GM12878 (cell line): ENCODE results near the gene GPR68. TPM values are rescaled to one million over a fixed set of nuclear protein-coding genes. Genes with fewer than 3 reads are reported as not detected.

ENCODE experiments used
- ATAC-seq: fragments of 200-7000 bp; cut with Tn5 transposase; 3 replicates; pipeline ENCODE4 v1.9.1; 2020; ENCODE audit warnings: mild to moderate bottlenecking, moderate library complexity
- BruUV-seq: library from RNA; stranded (reverse); fragments of 400-500 nt; replicated peaks from 2 replicates; lab custom pipeline; 2021; lab: Mats Ljungman, UMichigan
- CTCF ChIA-PET: fragments of 300-600 bp; sonication (Branson Sonifier 250); formaldehyde crosslinking; extraction: SDS; loops from one replicate; lab custom pipeline; 2021; ENCODE audit warnings: inconsistent platforms; lab: Yijun Ruan, JAX
- POLR2A ChIA-PET: fragments of 350-600 bp; formaldehyde crosslinking; extraction: SDS; loops from one replicate; lab custom pipeline; 2021; ENCODE audit warnings: inconsistent platforms; lab: Charles Lee
- RAD21 ChIA-PET: fragments of 300-600 bp; sonication (Branson Sonifier 250); formaldehyde crosslinking; loops from one replicate; lab custom pipeline; 2023; ENCODE audit warnings: antibody characterized with exemption; ENCODE audit not compliant: unreplicated experiment; lab: Charles Lee
- SMC1A ChIA-PET: fragments of 300-600 bp; sonication (Branson Sonifier 250); formaldehyde crosslinking; loops from one replicate; lab custom pipeline; 2023; ENCODE audit not compliant: unreplicated experiment, uncharacterized antibody; lab: Charles Lee
- DNase-seq: peaks from one replicate; pipeline ENCODE4 v3.0.0-alpha.2; 2011; ENCODE audit warnings: low read depth, low spot score
- FAIRE-seq: peaks from 3 replicates; lab custom pipeline; 2011; peaks lifted over from hg19 to GRCh38; lab: Jason Lieb, UNC
- H2AFZ ChIP-seq: 2 replicates; pipeline ENCODE4 v1.6.0; 2011; ENCODE audit warnings: low read depth, low read length, control low read depth; ENCODE audit not compliant: control insufficient read depth
- H3K27ac ChIP-seq: 2 replicates; pipeline ENCODE4 v1.5.1; 2011; ENCODE audit warnings: control low read depth; ENCODE audit not compliant: control insufficient read depth, insufficient read depth
- H3K27me3 ChIP-seq, 2 experiments: replicated peaks in 1 of 2; 2 replicates each; pipeline versions ENCODE4 v1.6.0 to v1.6.1; 2011; ENCODE audit warnings: low read length in 1 of 2; ENCODE audit not compliant: control insufficient read depth in 2 of 2, insufficient read depth in 2 of 2
- H3K36me3 ChIP-seq, 2 experiments: 2 replicates each; pipeline ENCODE4 v1.5.1; 2011; ENCODE audit warnings: low read length in 1 of 2; ENCODE audit not compliant: control insufficient read depth in 2 of 2, insufficient read depth in 2 of 2
- H3K4me1 ChIP-seq: 2 replicates; pipeline ENCODE4 v1.6.1; 2011; ENCODE audit warnings: mild to moderate bottlenecking, low read length, moderate library complexity, mixed read lengths; ENCODE audit not compliant: control insufficient read depth, insufficient read depth
- H3K4me2 ChIP-seq: 2 replicates; pipeline ENCODE4 v1.6.0; 2011; ENCODE audit warnings: control low read depth; ENCODE audit not compliant: control insufficient read depth, insufficient read depth
- H3K4me3 ChIP-seq: fragments of 200-600 bp; sonication (generic); 2 replicates; pipeline ENCODE4 v1.5.1; 2016
- H3K79me2 ChIP-seq: 2 replicates; pipeline ENCODE4 v1.6.0; 2011; ENCODE audit warnings: low read length; ENCODE audit not compliant: control insufficient read depth, insufficient read depth
- H3K9ac ChIP-seq: 2 replicates; pipeline ENCODE4 v1.8.0; 2011; ENCODE audit warnings: low read length, control low read depth, mixed read lengths; ENCODE audit not compliant: control insufficient read depth, insufficient read depth
- H3K9me3 ChIP-seq: replicated peaks from 3 replicates; pipeline ENCODE4 v1.5.1; 2011; ENCODE audit warnings: mild to moderate bottlenecking, low read length; ENCODE audit not compliant: control insufficient read depth, insufficient read depth
- H4K20me1 ChIP-seq: 2 replicates; pipeline ENCODE4 v1.6.0; 2011; ENCODE audit not compliant: control insufficient read depth, insufficient read depth
- ATF7 ChIP-seq: fragments of 450-650 bp; IDR thresholded peaks from 2 replicates; pipeline ENCODE4 v1.6.1; 2016; ENCODE audit warnings: low read depth, mild to moderate bottlenecking
- BCL3 ChIP-seq: IDR thresholded peaks from 2 replicates; pipeline ENCODE4 v1.6.1; 2011; ENCODE audit warnings: borderline replicate concordance, low read depth, mild to moderate bottlenecking, moderate library complexity, low read length; ENCODE audit not compliant: insufficient read depth, poor library complexity, severe bottlenecking
- CTCF ChIP-seq, 3 experiments: IDR thresholded peaks in 2 of 3; conservative IDR thresholded peaks in 1 of 3; 2 replicates each; pipeline ENCODE4 v1.5.1; 2011; ENCODE audit warnings: low read depth in 3 of 3, low read length in 3 of 3, mild to moderate bottlenecking in 3 of 3, control low read depth in 2 of 3, moderate library complexity in 2 of 3, inconsistent platforms in 1 of 3, mixed read lengths in 1 of 3; ENCODE audit not compliant: control insufficient read depth in 2 of 3, insufficient read depth in 1 of 3; ENCODE audit errors: extremely low read depth in 1 of 3
- HSF1 ChIP-seq: fragments of 150-350 bp; IDR thresholded peaks from 2 replicates; pipeline ENCODE4 v1.6.1; 2014; ENCODE audit warnings: mild to moderate bottlenecking, low read depth, low read length
- MAX ChIP-seq: IDR thresholded peaks from 2 replicates; pipeline ENCODE4 v1.6.1; 2012; ENCODE audit warnings: low read depth, low read length, improper control_type of control experiment
- MTA2 ChIP-seq: fragments of 450-650 bp; IDR thresholded peaks from 2 replicates; pipeline ENCODE4 v1.6.1; 2016; ENCODE audit warnings: low read depth, mild to moderate bottlenecking, moderate library complexity
- NR2F1 ChIP-seq: fragments of 450-650 bp; conservative IDR thresholded peaks from 2 replicates; pipeline ENCODE4 v1.6.1; 2017; ENCODE audit warnings: mild to moderate bottlenecking
- PKNOX1 ChIP-seq: fragments of 450-650 bp; IDR thresholded peaks from 2 replicates; pipeline ENCODE4 v1.6.1; 2016; ENCODE audit warnings: mild to moderate bottlenecking
- POLR2A ChIP-seq: IDR thresholded peaks from 2 replicates; pipeline ENCODE4 v1.6.1; 2011; ENCODE audit warnings: low read depth, mild to moderate bottlenecking, low read length
- REST ChIP-seq: IDR thresholded peaks from 2 replicates; pipeline ENCODE4 v1.6.1; 2012; ENCODE audit warnings: mild to moderate bottlenecking, low read depth, low read length
- SIN3A ChIP-seq: IDR thresholded peaks from 2 replicates; pipeline ENCODE4 v1.6.1; 2012; ENCODE audit warnings: low read depth, low read length, improper control_type of control experiment
- SREBF2 ChIP-seq: IDR thresholded peaks from 2 replicates; pipeline ENCODE4 v1.6.1; 2012; ENCODE audit warnings: mild to moderate bottlenecking, low read length
- WGBS: methylation state at CpG from one replicate; pipeline ENCODE4 v1.1.6; 2016; ENCODE audit warnings: low lambda C conversion rate; ENCODE audit not compliant: insufficient replicate concordance, insufficient coverage; ENCODE audit errors: missing lambda C conversion rate; 5-methylcytosine and 5-hydroxymethylcytosine counted together
- in situ Hi-C: fragments of 300-500 bp; cut with MboI; formaldehyde crosslinking; loops from 9 replicates; pipeline ENCODE4 v1.14.3; 2018; ENCODE audit warnings: mixed read lengths
- intact Hi-C: fragments of 100-400 bp; cut with micrococcal nuclease; formaldehyde crosslinking; loops from one replicate; pipeline ENCODE4 v1.14.2; 2022; ENCODE audit not compliant: unreplicated experiment
- polyA plus RNA-seq, 11 experiments: library from polyadenylated mRNA; depleted of rRNA in 4 of 11; unstranded in 6 of 11; stranded (reverse) in 5 of 11; fragments of >200 nt; fragmentation: Nextera tagmentation in 4 of 11; fragmentation: Illumina TruSeq in 1 of 11; extraction: Ambion mirVana in 4 of 11; extraction: Trizol in 1 of 11; gene quantifications; 1 replicate in 1 of 11; 2 replicates in 10 of 11; pipeline versions ENCODE4 v1.2.1 to v1.2.3, GENCODE V29; 2011 to 2016; ENCODE audit warnings: inconsistent platforms in 2 of 11, missing spikeins in 2 of 11, low read depth in 1 of 11
- total RNA-seq, 4 experiments: library from RNA; depleted of rRNA in 3 of 4; stranded (reverse); fragments of >200 nt in 3 of 4; fragmentation: Illumina TruSeq in 1 of 4; extraction: Trizol in 1 of 4; gene quantifications; 2 replicates each; pipeline versions ENCODE4 v1.2.1 to v1.2.3, GENCODE V29; 2013 to 2021

GPR68 gene
- total and polyA plus RNA-seq, 10 of the 15 experiments (the other 5 are each of a cell fraction or from before 2014, with no cell fraction given) = 0.06 to 3.4 (median 1.8) TPM

- ChIA-PET POLR2A (interaction anchor here (1.3 kb wide), 1 partner anchor 9 kb away, joined by 4 read pairs; no protein-coding TSS in a partner anchor), RAD21 (no interaction called here), SMC1A (interaction anchor here (0.9 to 1.7 kb wide), 4 partner anchors 9 to 52 kb away, joined by 3 to 5 read pairs (median 4); partner anchors contain the start of gene GPR68), CTCF (no interaction called here)
- Histone ChIP-seq H3K4me3 (no peak overlapping the region), H4K20me1 (no peaks in the 10 kb centered on the region), H3K4me2 (no peak overlapping the region), H3K9ac (no peak overlapping the region), H3K9me3 (peaks cover 10% of the 10 kb centered on the region), H3K27ac (no peak overlapping the region), H2AFZ (no peak overlapping the region), H3K4me1 (peaks cover 35% of the 10 kb centered on the region), H3K27me3 (no peaks in the 10 kb centered on the region), H3K36me3 (peaks cover 0 to 8% of the 10 kb centered on the region in 2 experiments; a peak in 2 of 4 replicates), H3K79me2 (peaks cover 2% of the 10 kb centered on the region; the same call in 1 of the 2 replicates)
- intact Hi-C loops (no loop called here), in situ Hi-C loops (no loop called here)
- FAIRE-seq (no peak), ATAC-seq (no peak), DNase-seq (no peak)
- 96% methylated on average over 63 of the region's 63 CpGs for WGBS
- BruUV-seq = no TSS peak
- no peak for TF ChIP-seq BCL3
- TF ChIP-seq REST = no peak
- no peak for TF ChIP-seq NR2F1
- no peak for TF ChIP-seq ATF7
- TF ChIP-seq SIN3A = no peak
- no peak for TF ChIP-seq MTA2
- TF ChIP-seq SREBF2 = no peak
- TF ChIP-seq POLR2A = no peak
- no peak for TF ChIP-seq MAX
- TF ChIP-seq PKNOX1 = no peak
- TF ChIP-seq CTCF (IDR thresholded peaks at IDR 0.05 in 2 of 3, conservative IDR thresholded peaks at IDR 0.05 in 1 of 3; ENCODE audit: control insufficient read depth in 2 of 3, extremely low read depth in 1 of 3, insufficient read depth in 1 of 3, low read depth in 3 of 3, low read length in 3 of 3) = no peak
- no peak for TF ChIP-seq HSF1
Observed at GRCh38 chr14:91233936-91234790, 10.3 kb downstream of the GPR68 start.
